A549 treated with CORT108297 at 1 μM for 4 hours (cell line): Measurements from ENCODE around the gene C16orf86. TPM values are rescaled to one million over a fixed set of nuclear protein-coding genes. Genes with fewer than 3 reads are reported as not detected.

Experiments
- total RNA-seq: library from RNA; stranded (reverse); fragments of 200-300 nt; extraction: Qiagen RNA extraction; gene quantifications from 5 replicates; pipeline ENCODE4 v1.2.3, GENCODE V29; 2022

The C16orf86 gene, protein sequence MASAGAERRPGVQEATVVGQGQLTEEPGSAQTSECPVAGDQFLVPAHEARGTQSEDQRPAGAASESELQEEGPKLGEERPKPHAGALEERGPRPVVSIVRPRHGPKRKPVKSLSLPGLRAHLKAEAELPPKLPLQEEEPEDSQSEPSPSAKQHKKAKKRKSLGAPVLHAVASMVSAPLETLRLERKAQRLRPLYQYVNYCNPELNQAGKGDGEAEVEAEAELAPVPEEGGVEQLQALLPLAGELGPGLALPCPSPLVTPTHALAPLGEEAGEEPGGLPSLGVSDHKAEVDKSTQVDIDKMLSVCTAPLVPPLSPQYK
- total RNA-seq: 0.16 to 0.19 TPM (median 0.18 TPM) in 3 of 5 replicates, not detected in the others

DNA sequence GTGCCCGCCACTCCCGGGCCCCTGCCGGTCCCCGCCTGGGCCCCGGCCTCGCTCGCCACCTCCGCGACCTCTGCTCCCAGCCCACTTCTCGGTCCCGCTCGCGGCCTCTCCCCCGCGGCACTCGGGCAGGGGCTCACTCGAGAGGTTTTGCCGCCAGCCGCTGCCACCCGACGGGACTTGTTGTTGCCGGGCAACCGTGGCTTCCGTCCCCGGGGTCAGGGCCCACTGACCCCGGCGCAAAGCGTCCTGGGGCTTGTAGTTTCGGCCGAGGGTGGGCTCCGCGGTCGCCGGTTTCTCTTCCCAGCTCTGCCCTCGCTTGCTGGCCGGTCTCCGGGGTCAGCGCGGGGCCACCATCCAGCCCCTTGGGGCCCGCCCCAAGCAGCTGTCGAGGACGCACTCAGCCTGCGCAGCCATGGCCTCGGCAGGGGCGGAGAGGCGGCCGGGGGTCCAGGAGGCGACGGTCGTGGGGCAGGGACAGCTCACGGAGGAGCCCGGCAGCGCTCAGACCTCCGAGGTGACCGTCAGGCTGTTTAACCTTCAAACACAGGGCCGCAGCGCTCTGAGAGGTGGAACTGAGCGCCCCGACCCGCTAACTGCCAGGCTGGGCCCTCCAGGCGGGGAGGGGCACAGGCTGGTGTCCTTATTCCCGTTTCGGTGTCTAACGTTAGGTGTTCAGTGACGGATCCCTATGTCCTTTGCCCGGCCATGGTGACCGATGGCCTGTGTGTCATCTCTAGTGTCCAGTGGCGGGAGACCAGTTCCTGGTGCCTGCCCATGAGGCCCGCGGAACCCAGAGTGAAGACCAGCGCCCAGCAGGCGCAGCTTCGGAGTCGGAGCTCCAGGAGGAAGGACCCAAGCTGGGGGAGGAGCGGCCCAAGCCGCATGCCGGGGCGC, at the start of gene C16orf86, which contains the start of gene ENKD1:
Gene C16orf86, plus strand, starts transcription at position 256 of the 894 bp plus-strand sequence. Its CDS starts 157 bp downstream, at position 413.
Gene ENKD1, minus strand, starts transcription at position 192 of the 894 bp plus-strand sequence. CDS start 308 bp downstream, outside the sequence.

DNA sequence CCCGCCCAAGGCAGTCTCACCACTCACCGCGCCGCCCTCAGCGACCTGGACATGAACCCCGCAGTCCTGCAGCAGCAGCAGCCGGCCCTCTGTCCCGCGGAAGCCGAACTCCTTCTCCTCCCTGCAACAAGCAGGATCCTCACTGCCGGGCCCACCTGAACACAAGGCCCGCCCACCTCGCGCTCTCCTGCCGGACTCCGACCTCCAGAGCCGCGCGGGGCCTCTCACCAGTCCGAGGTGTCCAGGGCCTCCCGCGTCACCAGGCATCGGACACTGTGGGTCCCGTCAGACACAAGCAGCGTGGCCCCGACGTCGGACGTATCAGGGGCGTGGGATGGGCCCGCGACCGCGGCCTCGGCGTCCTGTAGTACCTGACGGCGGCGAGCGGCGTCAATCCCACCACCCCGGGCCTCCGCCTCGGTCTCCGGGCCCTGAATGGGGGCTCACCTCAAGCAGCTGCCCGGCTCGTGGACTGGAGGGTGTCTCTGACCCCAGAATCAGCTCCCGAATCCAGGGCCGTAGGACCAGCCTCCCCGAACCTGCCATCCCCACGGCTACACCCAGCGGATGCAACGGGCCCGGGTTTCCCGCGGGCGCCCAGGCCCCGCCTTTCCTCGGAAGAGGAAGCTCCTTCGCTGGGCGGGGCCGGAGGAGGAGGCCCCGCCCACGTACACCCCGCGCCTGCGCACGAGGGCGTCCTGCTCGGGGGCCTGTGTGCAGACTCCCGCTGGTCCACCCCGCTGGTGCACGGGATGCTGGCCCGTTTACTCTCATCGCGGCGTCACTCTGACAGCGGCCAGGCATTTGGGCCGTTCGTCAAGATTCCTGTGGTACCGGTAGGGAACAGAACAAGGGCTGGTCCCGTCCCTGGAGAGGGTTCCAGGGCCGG, 6.7 kb upstream of the C16orf86 start, which contains the start of gene ACD:
Gene ACD, minus strand, starts transcription at position 586 of the 889 bp plus-strand sequence. Its CDS starts 40 bp downstream, at position 546.

DNA sequence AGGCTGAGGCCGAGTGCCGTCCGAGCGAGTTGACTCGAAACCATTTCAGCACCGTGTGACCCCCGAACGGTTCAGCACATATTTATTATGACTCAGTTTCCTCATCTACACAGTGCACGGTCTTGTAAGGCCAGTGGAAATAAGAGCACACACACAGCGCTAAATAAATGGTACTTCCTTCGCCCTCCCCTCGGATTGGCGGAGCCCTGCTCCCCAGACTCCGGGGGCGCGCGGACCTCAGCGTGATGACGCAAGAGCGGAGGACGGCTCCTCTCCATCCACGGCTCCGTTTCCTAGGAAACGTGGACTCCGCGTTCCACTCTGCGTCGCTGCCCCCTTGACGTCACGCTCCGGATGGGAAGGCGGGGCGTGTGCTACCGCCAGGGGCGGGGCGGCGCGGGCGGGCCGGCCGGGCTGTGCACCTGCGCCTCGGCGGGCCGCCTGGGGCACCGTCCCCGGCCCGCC, 6.0 kb upstream of the C16orf86 start, which contains the start of gene PARD6A:
Gene PARD6A, plus strand, starts transcription at position 397 of the 465 bp plus-strand sequence. CDS start 79 bp downstream, outside the sequence.

Other genes with a start within 250 kb of the C16orf86 start
- gene HSD11B2, start 235.7 kb upstream of the C16orf86 start, total RNA-seq: 1.3 to 2.3 TPM (median 2.0 TPM) in 5 replicates
- gene ATP6V0D1, start 185.7 kb upstream of the C16orf86 start, total RNA-seq: 99.2 to 120 TPM (median 116 TPM) in 5 replicates
- not detected in 5 replicates for gene AGRP, start 183.3 kb upstream of the C16orf86 start, total RNA-seq
- 39.0 to 48.1 TPM (median 42.2 TPM) in 5 replicates for gene RIPOR1, start 138.0 kb upstream of the C16orf86 start, total RNA-seq
- gene CTCF, start 104.3 kb upstream of the C16orf86 start, total RNA-seq: 33.0 to 40.9 TPM (median 35.4 TPM) in 5 replicates
- 1.3 to 1.8 TPM (median 1.7 TPM) in 5 replicates for gene CARMIL2, start 21.7 kb upstream of the C16orf86 start, total RNA-seq
- gene ACD, start 6.6 kb upstream of the C16orf86 start, total RNA-seq: 27.6 to 38.3 TPM (median 36.3 TPM) in 5 replicates
- gene PARD6A, start 5.9 kb upstream of the C16orf86 start, total RNA-seq: 1.0 to 2.3 TPM (median 1.8 TPM) in 5 replicates
- 6.7 to 12.9 TPM (median 12.3 TPM) in 5 replicates for gene ENKD1, start 64 bp upstream of the C16orf86 start, total RNA-seq
- gene GFOD2, start 52.5 kb downstream of the C16orf86 start, total RNA-seq: 16.2 to 17.8 TPM (median 16.9 TPM) in 5 replicates
- gene RANBP10, start 139.7 kb downstream of the C16orf86 start, total RNA-seq: 8.3 to 10.2 TPM (median 9.6 TPM) in 5 replicates
- gene TSNAXIP1, start 140.1 kb downstream of the C16orf86 start, total RNA-seq: 0.40 to 0.83 TPM (median 0.61 TPM) in 5 replicates
- gene THAP11, start 175.5 kb downstream of the C16orf86 start, total RNA-seq: 26.4 to 43.9 TPM (median 41.9 TPM) in 5 replicates
- gene NUTF2, start 180.1 kb downstream of the C16orf86 start, total RNA-seq: 226 to 250 TPM (median 240 TPM) in 5 replicates
- 25.7 to 33.9 TPM (median 29.4 TPM) in 5 replicates for gene CENPT, start 180.9 kb downstream of the C16orf86 start, total RNA-seq
- gene EDC4, start 206.2 kb downstream of the C16orf86 start, total RNA-seq: 42.6 to 67.0 TPM (median 63.9 TPM) in 5 replicates
- gene NRN1L, start 218.1 kb downstream of the C16orf86 start, total RNA-seq: 0.14 to 0.32 TPM (median 0.27 TPM) in 4 of 5 replicates, not detected in the other
- 11.0 to 19.4 TPM (median 16.2 TPM) in 5 replicates for gene PSKH1, start 226.4 kb downstream of the C16orf86 start, total RNA-seq